H9 (cell line): ENCODE measurements around the gene MRPL46. TPM values are rescaled to one million over a fixed set of nuclear protein-coding genes. Genes with fewer than 3 reads are reported as not detected.

Experiments
- DNase-seq: peaks from one replicate; pipeline ENCODE4 v3.0.0-alpha.2; 2017
- H2AFZ ChIP-seq: one replicate; pipeline ENCODE4 v1.6.1; 2013; ENCODE audit warnings: mild to moderate bottlenecking, low read length, control low read depth, moderate library complexity
- H2AK5ac ChIP-seq: 2 replicates; pipeline ENCODE4 v1.6.1; 2013; ENCODE audit warnings: low read length, control low read depth, mixed read lengths; ENCODE audit not compliant: insufficient read length
- H2BK120ac ChIP-seq: one replicate; pipeline ENCODE4 v1.6.1; 2013; ENCODE audit warnings: low read depth, mild to moderate bottlenecking, low read length, control low read depth, inconsistent platforms; ENCODE audit not compliant: poor library complexity, severe bottlenecking
- H2BK12ac ChIP-seq: 2 replicates; pipeline ENCODE4 v1.6.1; 2013; ENCODE audit warnings: low read length, control low read depth, mixed read lengths, low read depth; ENCODE audit not compliant: insufficient read length
- H2BK15ac ChIP-seq: 2 replicates; pipeline ENCODE4 v1.6.1; 2013; ENCODE audit warnings: low read depth, low read length, control low read depth
- H2BK20ac ChIP-seq: one replicate; pipeline ENCODE4 v1.6.1; 2013; ENCODE audit warnings: low read depth, mild to moderate bottlenecking, low read length, control low read depth, inconsistent platforms; ENCODE audit not compliant: poor library complexity, severe bottlenecking
- H2BK5ac ChIP-seq: 2 replicates; pipeline ENCODE4 v1.6.1; 2013; ENCODE audit warnings: low read length, control low read depth, mixed read lengths; ENCODE audit not compliant: insufficient read length
- H3K14ac ChIP-seq: 2 replicates; pipeline ENCODE4 v1.6.1; 2013; ENCODE audit warnings: low read length, control low read depth; ENCODE audit not compliant: insufficient read depth
- H3K18ac ChIP-seq: 2 replicates; pipeline ENCODE4 v1.6.1; 2013; ENCODE audit warnings: low read depth, mild to moderate bottlenecking, mixed read lengths, low read length, control low read depth; ENCODE audit not compliant: insufficient read length
- H3K23ac ChIP-seq: 2 replicates; pipeline ENCODE4 v1.6.1; 2013; ENCODE audit warnings: low read length, control low read depth, mixed read lengths, low read depth; ENCODE audit not compliant: insufficient read length
- H3K23me2 ChIP-seq: 2 replicates; pipeline ENCODE4 v1.6.1; 2013; ENCODE audit warnings: low read depth, mild to moderate bottlenecking, mixed read lengths, low read length, control low read depth; ENCODE audit not compliant: insufficient read length, poor library complexity, severe bottlenecking
- H3K27ac ChIP-seq: 2 replicates; pipeline ENCODE4 v1.5.1; 2013; ENCODE audit warnings: low read length, control low read depth, mixed read lengths, low read depth; ENCODE audit not compliant: insufficient read length
- H3K27me3 ChIP-seq: 2 replicates; pipeline ENCODE4 v1.6.1; 2013; ENCODE audit warnings: low read length, control low read depth, inconsistent platforms; ENCODE audit not compliant: insufficient read depth
- H3K4ac ChIP-seq: 2 replicates; pipeline ENCODE4 v1.6.1; 2013; ENCODE audit warnings: low read depth, mild to moderate bottlenecking, control low read depth, inconsistent platforms, low read length, moderate library complexity
- H3K4me1 ChIP-seq: 2 replicates; pipeline ENCODE4 v1.6.1; 2013; ENCODE audit warnings: low read length, control low read depth, inconsistent platforms; ENCODE audit not compliant: insufficient read depth
- H3K4me2 ChIP-seq: 2 replicates; pipeline ENCODE4 v1.6.1; 2013; ENCODE audit warnings: low read length, control low read depth, mixed read lengths; ENCODE audit not compliant: insufficient read length, insufficient read depth
- H3K56ac ChIP-seq: 2 replicates; pipeline ENCODE4 v1.6.1; 2013; ENCODE audit warnings: low read depth, mild to moderate bottlenecking, mixed read lengths, low read length, control low read depth; ENCODE audit not compliant: insufficient read length
- H3K79me1 ChIP-seq: 2 replicates; pipeline ENCODE4 v1.6.1; 2013; ENCODE audit warnings: low read depth, mild to moderate bottlenecking, moderate library complexity, low read length, control low read depth, inconsistent platforms; ENCODE audit not compliant: insufficient read depth, poor library complexity, severe bottlenecking
- H3K79me2 ChIP-seq: 2 replicates; pipeline ENCODE4 v1.6.1; 2013; ENCODE audit warnings: low read length, control low read depth, inconsistent platforms; ENCODE audit not compliant: insufficient read depth
- H3K9ac ChIP-seq: 2 replicates; pipeline ENCODE4 v1.6.1; 2013; ENCODE audit warnings: low read length, control low read depth, mixed read lengths; ENCODE audit not compliant: insufficient read length; ENCODE audit errors: extremely low read depth
- H3K9me3 ChIP-seq: one replicate; pipeline ENCODE4 v1.6.1; 2013; ENCODE audit warnings: low read depth, low read length, inconsistent platforms; ENCODE audit not compliant: control insufficient read depth
- H3T11ph ChIP-seq: one replicate; pipeline ENCODE4 v1.6.1; 2013; ENCODE audit warnings: mild to moderate bottlenecking, low read length, control low read depth, inconsistent platforms
- H4K20me1 ChIP-seq: one replicate; pipeline ENCODE4 v1.6.1; 2013; ENCODE audit not compliant: control insufficient read depth, insufficient read length, insufficient read depth
- H4K5ac ChIP-seq: 2 replicates; pipeline ENCODE4 v1.6.1; 2013; ENCODE audit warnings: low read depth, mild to moderate bottlenecking, mixed read lengths, low read length, control low read depth; ENCODE audit not compliant: insufficient read length
- H4K8ac ChIP-seq: replicated peaks from 2 replicates; pipeline ENCODE4 v1.6.1; 2013; ENCODE audit warnings: low read length, control low read depth, mixed read lengths, low read depth; ENCODE audit not compliant: insufficient read length
- H4K91ac ChIP-seq: 2 replicates; pipeline ENCODE4 v1.6.1; 2013; ENCODE audit warnings: low read depth, mild to moderate bottlenecking, moderate library complexity, mixed read lengths, low read length, control low read depth; ENCODE audit not compliant: insufficient read length
- H3K27ac Mint-ChIP-seq, 3 experiments: 2 replicates in 2 of 3; 3 replicates in 1 of 3; pipeline ENCODE4 v1.8.0; 2020 to 2021; ENCODE audit warnings: mixed read lengths in 3 of 3, mild to moderate bottlenecking in 1 of 3, moderate library complexity in 1 of 3
- H3K27me3 Mint-ChIP-seq: 2 replicates; pipeline ENCODE4 v1.8.0; 2021; ENCODE audit warnings: low read depth, mild to moderate bottlenecking, moderate library complexity, mixed read lengths
- H3K36me3 Mint-ChIP-seq, 3 experiments: 2 replicates in 2 of 3; 3 replicates in 1 of 3; pipeline ENCODE4 v1.8.0; 2020 to 2021; ENCODE audit warnings: low read depth in 3 of 3, mixed read lengths in 3 of 3; ENCODE audit not compliant: insufficient read depth in 1 of 3
- H3K4me1 Mint-ChIP-seq, 2 experiments: 2 replicates each; pipeline ENCODE4 v1.8.0; 2020; ENCODE audit warnings: mixed read lengths in 2 of 2
- H3K4me3 Mint-ChIP-seq, 2 experiments: 2 replicates in 1 of 2; 3 replicates in 1 of 2; pipeline ENCODE4 v1.8.0; 2020 to 2021; ENCODE audit warnings: mild to moderate bottlenecking in 2 of 2, mixed read lengths in 2 of 2, moderate library complexity in 1 of 2
- H3K9me3 Mint-ChIP-seq, 2 experiments: 2 replicates in 1 of 2; 3 replicates in 1 of 2; pipeline ENCODE4 v1.8.0; 2020; ENCODE audit warnings: mild to moderate bottlenecking in 2 of 2, mixed read lengths in 2 of 2, moderate library complexity in 1 of 2
- WGBS: extraction: QIAGEN DNeasy Blood & Tissue Kit; methylation state at CpG from one replicate; pipeline ENCODE4 v1.1.7; 2013; ENCODE audit warnings: missing lambda C conversion rate, low lambda C conversion rate, mixed read lengths; ENCODE audit not compliant: insufficient read length; ENCODE audit errors: extremely low coverage; 5-methylcytosine and 5-hydroxymethylcytosine counted together
- total RNA-seq: library from RNA; stranded (reverse); gene quantifications from 2 replicates; pipeline ENCODE4 v1.2.1, GENCODE V29; 2021
- TF ChIP-seq, protein P1 (sequence below): fragments of 200-600 bp; sonication (generic); conservative IDR thresholded peaks from 3 replicates; pipeline ENCODE4 v1.8.0; 2021; ENCODE audit warnings: antibody characterized with exemption, mild to moderate bottlenecking

Gene MRPL46
- total RNA-seq, 1 experiment from 2014 or later, result 29.3 TPM

DNA sequence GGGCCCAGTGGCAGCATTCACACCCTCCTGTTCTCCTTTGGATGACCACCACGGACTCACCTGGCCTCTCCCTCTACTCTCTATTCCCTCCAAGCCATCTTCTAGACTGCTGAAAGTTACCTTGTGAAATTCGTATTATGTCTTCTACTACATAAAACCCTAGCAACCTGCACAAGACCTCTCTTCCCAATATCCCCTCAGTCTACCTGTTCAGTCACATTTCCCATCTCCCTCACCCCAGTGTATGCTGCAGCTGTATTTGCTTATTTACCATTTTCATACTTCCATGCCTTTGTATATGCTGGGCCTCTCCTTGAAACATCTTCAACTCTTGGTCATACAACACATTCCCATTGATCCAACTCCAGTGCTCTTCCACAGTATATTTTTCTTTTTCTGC lies 44.0 kb upstream of the MRPL46 start:
- TF ChIP-seq, protein P1, sequence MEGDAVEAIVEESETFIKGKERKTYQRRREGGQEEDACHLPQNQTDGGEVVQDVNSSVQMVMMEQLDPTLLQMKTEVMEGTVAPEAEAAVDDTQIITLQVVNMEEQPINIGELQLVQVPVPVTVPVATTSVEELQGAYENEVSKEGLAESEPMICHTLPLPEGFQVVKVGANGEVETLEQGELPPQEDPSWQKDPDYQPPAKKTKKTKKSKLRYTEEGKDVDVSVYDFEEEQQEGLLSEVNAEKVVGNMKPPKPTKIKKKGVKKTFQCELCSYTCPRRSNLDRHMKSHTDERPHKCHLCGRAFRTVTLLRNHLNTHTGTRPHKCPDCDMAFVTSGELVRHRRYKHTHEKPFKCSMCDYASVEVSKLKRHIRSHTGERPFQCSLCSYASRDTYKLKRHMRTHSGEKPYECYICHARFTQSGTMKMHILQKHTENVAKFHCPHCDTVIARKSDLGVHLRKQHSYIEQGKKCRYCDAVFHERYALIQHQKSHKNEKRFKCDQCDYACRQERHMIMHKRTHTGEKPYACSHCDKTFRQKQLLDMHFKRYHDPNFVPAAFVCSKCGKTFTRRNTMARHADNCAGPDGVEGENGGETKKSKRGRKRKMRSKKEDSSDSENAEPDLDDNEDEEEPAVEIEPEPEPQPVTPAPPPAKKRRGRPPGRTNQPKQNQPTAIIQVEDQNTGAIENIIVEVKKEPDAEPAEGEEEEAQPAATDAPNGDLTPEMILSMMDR, result no peak
- H3K14ac ChIP-seq, result no peak overlapping the region
- no peak overlapping the region for H2BK12ac ChIP-seq
- no peaks in the 10 kb centered on the region for H3K79me2 ChIP-seq
- no peaks in the 10 kb centered on the region for H3K9me3 Mint-ChIP-seq
- H2BK20ac ChIP-seq, result no peak overlapping the region
- H3K4me1 ChIP-seq, result no peaks in the 10 kb centered on the region
- no peak overlapping the region for H3K4me3 Mint-ChIP-seq
- no peak overlapping the region for H3K23ac ChIP-seq
- no peaks in the 10 kb centered on the region for H4K20me1 ChIP-seq
- H2AK5ac ChIP-seq, result no peak overlapping the region
- H3K18ac ChIP-seq, result no peak overlapping the region
- H3K27me3 ChIP-seq, result no peaks in the 10 kb centered on the region
- no peak overlapping the region for H3K27ac ChIP-seq
- no peak overlapping the region for H2BK120ac ChIP-seq
- no peaks in the 10 kb centered on the region for H3K79me1 ChIP-seq
- H3K23me2 ChIP-seq, result no peaks in the 10 kb centered on the region
- no peaks in the 10 kb centered on the region for H3K9me3 ChIP-seq
- peak overlapping the region in 1 of 3 experiments; percentile 13; a peak in 1 of 7 replicates for H3K27ac Mint-ChIP-seq
- no peak overlapping the region for H3T11ph ChIP-seq
- no peak overlapping the region for H4K91ac ChIP-seq
- no peak overlapping the region for H3K56ac ChIP-seq
- H3K27me3 Mint-ChIP-seq, result no peaks in the 10 kb centered on the region
- H3K4ac ChIP-seq, result no peak overlapping the region
- H4K5ac ChIP-seq, result no peak overlapping the region
- H2BK15ac ChIP-seq, result no peak overlapping the region
- H3K36me3 Mint-ChIP-seq, result peaks cover 7 to 27% (median 23%) of the 10 kb centered on the region in 3 experiments; a peak in 5 of 7 replicates
- H2AFZ ChIP-seq, result no peak overlapping the region
- no peak overlapping the region for H3K9ac ChIP-seq
- no peak for DNase-seq
- no peak overlapping the region for H3K4me2 ChIP-seq
- H4K8ac ChIP-seq, result no peak overlapping the region
- no peaks in the 10 kb centered on the region for H3K4me1 Mint-ChIP-seq
- no peak overlapping the region for H2BK5ac ChIP-seq
- WGBS, result no CpG with 5 or more reads among the region's 2 CpGs
